GM23338 (cell line): ENCODE results near the gene CLIP2. TPM values are rescaled to one million over a fixed set of nuclear protein-coding genes. Genes with fewer than 3 reads are reported as not detected.

Experiments
- ATAC-seq: fragments of 200-7000 bp; cut with Tn5 transposase; 3 replicates; pipeline ENCODE4 v1.9.1; 2020
- DNase-seq: peaks from one replicate; pipeline ENCODE4 v3.0.0-alpha.2; 2015; ENCODE audit warnings: low spot score
- H2AFZ ChIP-seq: fragments of 200-600 bp; sonication (generic); 2 replicates; pipeline ENCODE4 v1.8.0; 2016; ENCODE audit warnings: antibody characterized with exemption, mild to moderate bottlenecking, moderate library complexity
- H3F3A ChIP-seq: fragments of 200-600 bp; sonication (generic); replicated peaks from 2 replicates; pipeline ENCODE4 v1.8.0; 2017; ENCODE audit warnings: antibody characterized with exemption, mixed run types, low read depth
- H3K27ac ChIP-seq: fragments of 200-600 bp; sonication (generic); 2 replicates; pipeline ENCODE4 v1.6.1; 2016; ENCODE audit warnings: low read depth
- H3K27me3 ChIP-seq: fragments of 200-600 bp; sonication (generic); 2 replicates; pipeline ENCODE4 v1.8.0; 2016; ENCODE audit warnings: mild to moderate bottlenecking, mixed run types, moderate library complexity; ENCODE audit not compliant: insufficient read depth
- H3K36me3 ChIP-seq: fragments of 200-600 bp; sonication (generic); 2 replicates; pipeline ENCODE4 v1.8.0; 2016; ENCODE audit warnings: mild to moderate bottlenecking; ENCODE audit not compliant: insufficient read depth
- H3K4me1 ChIP-seq: fragments of 200-600 bp; sonication (generic); 2 replicates; pipeline ENCODE4 v1.8.0; 2016; ENCODE audit warnings: mild to moderate bottlenecking, moderate library complexity; ENCODE audit not compliant: insufficient read depth
- H3K4me2 ChIP-seq: fragments of 200-600 bp; sonication (generic); 2 replicates; pipeline ENCODE4 v1.7.1; 2017; ENCODE audit warnings: mixed run types
- H3K4me3 ChIP-seq: fragments of 200-600 bp; sonication (generic); 2 replicates; pipeline ENCODE4 v1.6.1; 2016; ENCODE audit warnings: mixed run types
- H3K79me2 ChIP-seq: fragments of 200-600 bp; sonication (generic); replicated peaks from 2 replicates; pipeline ENCODE4 v1.8.0; 2017; ENCODE audit warnings: mild to moderate bottlenecking; ENCODE audit not compliant: insufficient read depth
- H3K9me2 ChIP-seq: fragments of 200-600 bp; sonication (generic); 2 replicates; pipeline ENCODE4 v1.8.0; 2017; ENCODE audit not compliant: insufficient read depth
- H4K20me1 ChIP-seq: fragments of 200-600 bp; sonication (generic); replicated peaks from 2 replicates; pipeline ENCODE4 v1.8.0; 2017; ENCODE audit warnings: mild to moderate bottlenecking; ENCODE audit not compliant: insufficient read depth
- H3K27ac Mint-ChIP-seq: 2 replicates; pipeline ENCODE4 v1.8.0; 2020; ENCODE audit warnings: inconsistent platforms, mild to moderate bottlenecking, moderate library complexity, mixed read lengths
- H3K27me3 Mint-ChIP-seq: 3 replicates; pipeline ENCODE4 v1.8.0; 2022; ENCODE audit warnings: low read depth, mild to moderate bottlenecking, moderate library complexity, mixed read lengths, inconsistent platforms; ENCODE audit not compliant: insufficient read depth, poor library complexity
- H3K36me3 Mint-ChIP-seq: 3 replicates; pipeline ENCODE4 v1.8.0; 2021; ENCODE audit warnings: low read depth, mild to moderate bottlenecking, inconsistent platforms, moderate library complexity, mixed read lengths
- H3K4me1 Mint-ChIP-seq: 3 replicates; pipeline ENCODE4 v1.8.0; 2020; ENCODE audit warnings: mild to moderate bottlenecking, inconsistent platforms, mixed read lengths
- H3K4me3 Mint-ChIP-seq: 3 replicates; pipeline ENCODE4 v1.8.0; 2021; ENCODE audit warnings: moderate library complexity, mild to moderate bottlenecking, inconsistent platforms, mixed read lengths
- H3K9me3 Mint-ChIP-seq: 3 replicates; pipeline ENCODE4 v1.8.0; 2020; ENCODE audit warnings: moderate library complexity, mild to moderate bottlenecking, inconsistent platforms, mixed read lengths
- CREB1 ChIP-seq: fragments of 250-450 bp; sonication (Bioruptor Pico); IDR thresholded peaks from 2 replicates; pipeline ENCODE4 v1.5.0; 2020; ENCODE audit warnings: low read depth, mild to moderate bottlenecking, moderate library complexity
- EZH2 ChIP-seq: fragments of 200-600 bp; sonication (generic); IDR thresholded peaks from one replicate; pipeline ENCODE4 v1.8.0; 2017; ENCODE audit warnings: antibody characterized with exemption, mild to moderate bottlenecking, low read depth; ENCODE audit not compliant: unreplicated experiment
- EZH2phosphoT487 ChIP-seq: fragments of 200-600 bp; sonication (generic); IDR thresholded peaks from one replicate; pipeline ENCODE4 v1.8.1; 2018; ENCODE audit warnings: antibody characterized with exemption; ENCODE audit not compliant: unreplicated experiment
- JUNB ChIP-seq: IDR thresholded peaks from one replicate; pipeline ENCODE4 v1.6.1; 2016; ENCODE audit warnings: antibody characterized with exemption; ENCODE audit not compliant: unreplicated experiment
- NANOG ChIP-seq: IDR thresholded peaks from 2 replicates; pipeline ENCODE4 v1.6.1; 2016; ENCODE audit warnings: antibody characterized with exemption, borderline replicate concordance
- POLR2AphosphoS5 ChIP-seq: IDR thresholded peaks from 2 replicates; pipeline ENCODE4 v1.6.1; 2016; ENCODE audit warnings: antibody characterized with exemption, low read depth
- STAT1 ChIP-seq: IDR thresholded peaks from one replicate; pipeline ENCODE4 v1.6.1; 2016; ENCODE audit warnings: antibody characterized with exemption; ENCODE audit not compliant: unreplicated experiment
- ZNF331 ChIP-seq: fragments of 250-450 bp; sonication (Bioruptor Pico); IDR thresholded peaks from 2 replicates; pipeline ENCODE4 v1.5.0; 2020; ENCODE audit warnings: low read depth, mild to moderate bottlenecking, moderate library complexity
- polyA plus RNA-seq: library from polyadenylated mRNA; unstranded; fragments of >200 nt; fragmentation: Nextera tagmentation; extraction: Ambion mirVana; gene quantifications from 2 replicates; pipeline ENCODE4 v1.2.1, GENCODE V29; 2016
- total RNA-seq: library from RNA; depleted of rRNA; stranded (reverse); fragments of >200 nt; shearing (Covaris generic); gene quantifications from 2 replicates; pipeline ENCODE4 v1.2.3, GENCODE V29; 2014
- TF ChIP-seq, protein P1 (sequence below): IDR thresholded peaks from 2 replicates; pipeline ENCODE4 v1.6.1; 2016; ENCODE audit warnings: antibody characterized with exemption
- TF ChIP-seq, protein P2 (sequence below): fragments of 250-450 bp; sonication (Bioruptor Pico); IDR thresholded peaks from 2 replicates; pipeline ENCODE4 v1.5.0; 2020; ENCODE audit warnings: mild to moderate bottlenecking, moderate library complexity
- TF ChIP-seq, protein P3 (sequence below), 2 experiments: fragments of 200-600 bp in 1 of 2; sonication (generic) in 1 of 2; conservative IDR thresholded peaks; 2 replicates each; pipeline versions ENCODE4 v1.5.1 to v1.6.1; 2016 to 2017; ENCODE audit warnings: antibody characterized with exemption in 2 of 2, low read depth in 2 of 2, mild to moderate bottlenecking in 2 of 2, moderate library complexity in 1 of 2
- TF ChIP-seq, protein P4 (sequence below): IDR thresholded peaks from one replicate; pipeline ENCODE4 v1.6.1; 2018; ENCODE audit warnings: antibody characterized with exemption; ENCODE audit not compliant: unreplicated experiment

Gene CLIP2
- total and polyA plus RNA-seq, 2 experiments from 2014 or later: 8.1 to 51.9 TPM

DNA sequence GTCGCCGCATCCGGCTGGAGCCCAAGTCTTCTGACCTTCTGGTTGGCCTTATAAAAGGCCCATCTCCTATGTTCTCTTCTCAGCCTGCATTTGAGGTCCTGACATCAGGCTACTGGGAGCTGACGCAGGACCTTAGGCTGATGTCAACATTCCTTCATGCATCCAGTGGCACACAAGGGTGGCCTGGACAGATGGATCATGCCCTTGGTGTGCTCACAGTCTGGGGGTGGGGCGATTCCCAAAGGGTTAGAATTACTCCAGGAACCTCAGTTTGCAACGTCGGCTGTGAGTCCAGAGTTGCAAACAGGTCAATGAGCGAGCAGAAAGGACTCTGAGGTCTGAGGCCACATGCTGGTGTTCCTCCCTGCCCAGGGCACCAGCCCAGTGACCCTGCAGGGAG lies 8.2 kb upstream of the CLIP2 start:
- ATAC-seq: no peak
- Histone ChIP-seq H3K4me3 (no peak overlapping the region), H3K27ac (no peak overlapping the region), H3K27me3 (no peaks in the 10 kb centered on the region), H3K79me2 (no peaks in the 10 kb centered on the region), H3K9me2 (no peaks in the 10 kb centered on the region), H3K36me3 (no peaks in the 10 kb centered on the region), H3F3A (peaks cover 6% of the 10 kb centered on the region; the same call in 1 of the 2 replicates), H3K4me2 (no peak overlapping the region), H4K20me1 (no peaks in the 10 kb centered on the region), H2AFZ (no peak overlapping the region), H3K4me1 (peaks cover 15% of the 10 kb centered on the region)
- peaks cover 36% of the 10 kb centered on the region for H3K4me1 Mint-ChIP-seq
- no peaks in the 10 kb centered on the region for H3K9me3 Mint-ChIP-seq
- no peaks in the 10 kb centered on the region for H3K36me3 Mint-ChIP-seq
- no peak overlapping the region for H3K4me3 Mint-ChIP-seq
- H3K27ac Mint-ChIP-seq: no peak overlapping the region
- peaks cover 12% of the 10 kb centered on the region for H3K27me3 Mint-ChIP-seq
- no peak for TF ChIP-seq STAT1
- no peak for TF ChIP-seq CREB1 (CRISPR knock-in tag)
- no peak for TF ChIP-seq EZH2phosphoT487
- TF ChIP-seq, protein P1, sequence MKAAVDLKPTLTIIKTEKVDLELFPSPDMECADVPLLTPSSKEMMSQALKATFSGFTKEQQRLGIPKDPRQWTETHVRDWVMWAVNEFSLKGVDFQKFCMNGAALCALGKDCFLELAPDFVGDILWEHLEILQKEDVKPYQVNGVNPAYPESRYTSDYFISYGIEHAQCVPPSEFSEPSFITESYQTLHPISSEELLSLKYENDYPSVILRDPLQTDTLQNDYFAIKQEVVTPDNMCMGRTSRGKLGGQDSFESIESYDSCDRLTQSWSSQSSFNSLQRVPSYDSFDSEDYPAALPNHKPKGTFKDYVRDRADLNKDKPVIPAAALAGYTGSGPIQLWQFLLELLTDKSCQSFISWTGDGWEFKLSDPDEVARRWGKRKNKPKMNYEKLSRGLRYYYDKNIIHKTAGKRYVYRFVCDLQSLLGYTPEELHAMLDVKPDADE: no peak
- TF ChIP-seq JUNB: no peak
- no peak for TF ChIP-seq POLR2AphosphoS5
- no peak for TF ChIP-seq EZH2
- TF ChIP-seq, protein P2, sequence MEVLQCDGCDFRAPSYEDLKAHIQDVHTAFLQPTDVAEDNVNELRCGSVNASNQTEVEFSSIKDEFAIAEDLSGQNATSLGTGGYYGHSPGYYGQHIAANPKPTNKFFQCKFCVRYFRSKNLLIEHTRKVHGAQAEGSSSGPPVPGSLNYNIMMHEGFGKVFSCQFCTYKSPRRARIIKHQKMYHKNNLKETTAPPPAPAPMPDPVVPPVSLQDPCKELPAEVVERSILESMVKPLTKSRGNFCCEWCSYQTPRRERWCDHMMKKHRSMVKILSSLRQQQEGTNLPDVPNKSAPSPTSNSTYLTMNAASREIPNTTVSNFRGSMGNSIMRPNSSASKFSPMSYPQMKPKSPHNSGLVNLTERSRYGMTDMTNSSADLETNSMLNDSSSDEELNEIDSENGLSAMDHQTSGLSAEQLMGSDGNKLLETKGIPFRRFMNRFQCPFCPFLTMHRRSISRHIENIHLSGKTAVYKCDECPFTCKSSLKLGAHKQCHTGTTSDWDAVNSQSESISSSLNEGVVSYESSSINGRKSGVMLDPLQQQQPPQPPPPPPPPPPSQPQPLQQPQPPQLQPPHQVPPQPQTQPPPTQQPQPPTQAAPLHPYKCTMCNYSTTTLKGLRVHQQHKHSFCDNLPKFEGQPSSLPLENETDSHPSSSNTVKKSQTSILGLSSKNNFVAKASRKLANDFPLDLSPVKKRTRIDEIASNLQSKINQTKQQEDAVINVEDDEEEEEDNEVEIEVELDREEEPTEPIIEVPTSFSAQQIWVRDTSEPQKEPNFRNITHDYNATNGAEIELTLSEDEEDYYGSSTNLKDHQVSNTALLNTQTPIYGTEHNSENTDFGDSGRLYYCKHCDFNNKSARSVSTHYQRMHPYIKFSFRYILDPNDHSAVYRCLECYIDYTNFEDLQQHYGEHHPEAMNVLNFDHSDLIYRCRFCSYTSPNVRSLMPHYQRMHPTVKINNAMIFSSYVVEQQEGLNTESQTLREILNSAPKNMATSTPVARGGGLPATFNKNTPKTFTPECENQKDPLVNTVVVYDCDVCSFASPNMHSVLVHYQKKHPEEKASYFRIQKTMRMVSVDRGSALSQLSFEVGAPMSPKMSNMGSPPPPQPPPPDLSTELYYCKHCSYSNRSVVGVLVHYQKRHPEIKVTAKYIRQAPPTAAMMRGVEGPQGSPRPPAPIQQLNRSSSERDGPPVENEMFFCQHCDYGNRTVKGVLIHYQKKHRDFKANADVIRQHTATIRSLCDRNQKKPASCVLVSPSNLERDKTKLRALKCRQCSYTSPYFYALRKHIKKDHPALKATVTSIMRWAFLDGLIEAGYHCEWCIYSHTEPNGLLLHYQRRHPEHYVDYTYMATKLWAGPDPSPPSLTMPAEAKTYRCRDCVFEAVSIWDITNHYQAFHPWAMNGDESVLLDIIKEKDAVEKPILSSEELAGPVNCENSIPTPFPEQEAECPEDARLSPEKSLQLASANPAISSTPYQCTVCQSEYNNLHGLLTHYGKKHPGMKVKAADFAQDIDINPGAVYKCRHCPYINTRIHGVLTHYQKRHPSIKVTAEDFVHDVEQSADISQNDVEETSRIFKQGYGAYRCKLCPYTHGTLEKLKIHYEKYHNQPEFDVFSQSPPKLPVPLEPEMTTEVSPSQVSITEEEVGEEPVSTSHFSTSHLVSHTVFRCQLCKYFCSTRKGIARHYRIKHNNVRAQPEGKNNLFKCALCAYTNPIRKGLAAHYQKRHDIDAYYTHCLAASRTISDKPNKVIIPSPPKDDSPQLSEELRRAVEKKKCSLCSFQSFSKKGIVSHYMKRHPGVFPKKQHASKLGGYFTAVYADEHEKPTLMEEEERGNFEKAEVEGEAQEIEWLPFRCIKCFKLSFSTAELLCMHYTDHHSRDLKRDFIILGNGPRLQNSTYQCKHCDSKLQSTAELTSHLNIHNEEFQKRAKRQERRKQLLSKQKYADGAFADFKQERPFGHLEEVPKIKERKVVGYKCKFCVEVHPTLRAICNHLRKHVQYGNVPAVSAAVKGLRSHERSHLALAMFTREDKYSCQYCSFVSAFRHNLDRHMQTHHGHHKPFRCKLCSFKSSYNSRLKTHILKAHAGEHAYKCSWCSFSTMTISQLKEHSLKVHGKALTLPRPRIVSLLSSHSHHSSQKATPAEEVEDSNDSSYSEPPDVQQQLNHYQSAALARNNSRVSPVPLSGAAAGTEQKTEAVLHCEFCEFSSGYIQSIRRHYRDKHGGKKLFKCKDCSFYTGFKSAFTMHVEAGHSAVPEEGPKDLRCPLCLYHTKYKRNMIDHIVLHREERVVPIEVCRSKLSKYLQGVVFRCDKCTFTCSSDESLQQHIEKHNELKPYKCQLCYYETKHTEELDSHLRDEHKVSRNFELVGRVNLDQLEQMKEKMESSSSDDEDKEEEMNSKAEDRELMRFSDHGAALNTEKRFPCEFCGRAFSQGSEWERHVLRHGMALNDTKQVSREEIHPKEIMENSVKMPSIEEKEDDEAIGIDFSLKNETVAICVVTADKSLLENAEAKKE (CRISPR knock-in tag): no peak
- TF ChIP-seq, protein P3, sequence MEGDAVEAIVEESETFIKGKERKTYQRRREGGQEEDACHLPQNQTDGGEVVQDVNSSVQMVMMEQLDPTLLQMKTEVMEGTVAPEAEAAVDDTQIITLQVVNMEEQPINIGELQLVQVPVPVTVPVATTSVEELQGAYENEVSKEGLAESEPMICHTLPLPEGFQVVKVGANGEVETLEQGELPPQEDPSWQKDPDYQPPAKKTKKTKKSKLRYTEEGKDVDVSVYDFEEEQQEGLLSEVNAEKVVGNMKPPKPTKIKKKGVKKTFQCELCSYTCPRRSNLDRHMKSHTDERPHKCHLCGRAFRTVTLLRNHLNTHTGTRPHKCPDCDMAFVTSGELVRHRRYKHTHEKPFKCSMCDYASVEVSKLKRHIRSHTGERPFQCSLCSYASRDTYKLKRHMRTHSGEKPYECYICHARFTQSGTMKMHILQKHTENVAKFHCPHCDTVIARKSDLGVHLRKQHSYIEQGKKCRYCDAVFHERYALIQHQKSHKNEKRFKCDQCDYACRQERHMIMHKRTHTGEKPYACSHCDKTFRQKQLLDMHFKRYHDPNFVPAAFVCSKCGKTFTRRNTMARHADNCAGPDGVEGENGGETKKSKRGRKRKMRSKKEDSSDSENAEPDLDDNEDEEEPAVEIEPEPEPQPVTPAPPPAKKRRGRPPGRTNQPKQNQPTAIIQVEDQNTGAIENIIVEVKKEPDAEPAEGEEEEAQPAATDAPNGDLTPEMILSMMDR (conservative IDR thresholded peaks at IDR 0.05; ENCODE audit: low read depth in 2 of 2): no peak
- TF ChIP-seq NANOG: no peak
- TF ChIP-seq ZNF331 (CRISPR knock-in tag): no peak
- TF ChIP-seq, protein P4, sequence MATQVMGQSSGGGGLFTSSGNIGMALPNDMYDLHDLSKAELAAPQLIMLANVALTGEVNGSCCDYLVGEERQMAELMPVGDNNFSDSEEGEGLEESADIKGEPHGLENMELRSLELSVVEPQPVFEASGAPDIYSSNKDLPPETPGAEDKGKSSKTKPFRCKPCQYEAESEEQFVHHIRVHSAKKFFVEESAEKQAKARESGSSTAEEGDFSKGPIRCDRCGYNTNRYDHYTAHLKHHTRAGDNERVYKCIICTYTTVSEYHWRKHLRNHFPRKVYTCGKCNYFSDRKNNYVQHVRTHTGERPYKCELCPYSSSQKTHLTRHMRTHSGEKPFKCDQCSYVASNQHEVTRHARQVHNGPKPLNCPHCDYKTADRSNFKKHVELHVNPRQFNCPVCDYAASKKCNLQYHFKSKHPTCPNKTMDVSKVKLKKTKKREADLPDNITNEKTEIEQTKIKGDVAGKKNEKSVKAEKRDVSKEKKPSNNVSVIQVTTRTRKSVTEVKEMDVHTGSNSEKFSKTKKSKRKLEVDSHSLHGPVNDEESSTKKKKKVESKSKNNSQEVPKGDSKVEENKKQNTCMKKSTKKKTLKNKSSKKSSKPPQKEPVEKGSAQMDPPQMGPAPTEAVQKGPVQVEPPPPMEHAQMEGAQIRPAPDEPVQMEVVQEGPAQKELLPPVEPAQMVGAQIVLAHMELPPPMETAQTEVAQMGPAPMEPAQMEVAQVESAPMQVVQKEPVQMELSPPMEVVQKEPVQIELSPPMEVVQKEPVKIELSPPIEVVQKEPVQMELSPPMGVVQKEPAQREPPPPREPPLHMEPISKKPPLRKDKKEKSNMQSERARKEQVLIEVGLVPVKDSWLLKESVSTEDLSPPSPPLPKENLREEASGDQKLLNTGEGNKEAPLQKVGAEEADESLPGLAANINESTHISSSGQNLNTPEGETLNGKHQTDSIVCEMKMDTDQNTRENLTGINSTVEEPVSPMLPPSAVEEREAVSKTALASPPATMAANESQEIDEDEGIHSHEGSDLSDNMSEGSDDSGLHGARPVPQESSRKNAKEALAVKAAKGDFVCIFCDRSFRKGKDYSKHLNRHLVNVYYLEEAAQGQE: no peak
- DNase-seq: no peak
